A673 (cell line): ENCODE results near the gene FCGR3A.
"Not testable (repeated sequence)": the region's sequence is repeated elsewhere in the genome, so short reads cannot be mapped to it uniquely, and the experiment has no call there.

ENCODE experiments used
- EZH2 ChIP-seq: fragments of 200-600 bp; sonication (generic); IDR thresholded peaks from 2 replicates; pipeline ENCODE4 v1.6.1; 2017; ENCODE audit warnings: borderline replicate concordance, low read depth, mild to moderate bottlenecking, mixed read lengths, antibody characterized with exemption, low read length; ENCODE audit not compliant: poor library complexity, severe bottlenecking
- TF ChIP-seq, protein P1 (sequence below): fragments of 300-800, 200-600 bp; sonication (generic); conservative IDR thresholded peaks from 2 replicates; pipeline ENCODE4 v1.5.1; 2017; ENCODE audit warnings: low read depth, mild to moderate bottlenecking, antibody characterized with exemption, low read length, moderate library complexity, mixed read lengths

DNA sequence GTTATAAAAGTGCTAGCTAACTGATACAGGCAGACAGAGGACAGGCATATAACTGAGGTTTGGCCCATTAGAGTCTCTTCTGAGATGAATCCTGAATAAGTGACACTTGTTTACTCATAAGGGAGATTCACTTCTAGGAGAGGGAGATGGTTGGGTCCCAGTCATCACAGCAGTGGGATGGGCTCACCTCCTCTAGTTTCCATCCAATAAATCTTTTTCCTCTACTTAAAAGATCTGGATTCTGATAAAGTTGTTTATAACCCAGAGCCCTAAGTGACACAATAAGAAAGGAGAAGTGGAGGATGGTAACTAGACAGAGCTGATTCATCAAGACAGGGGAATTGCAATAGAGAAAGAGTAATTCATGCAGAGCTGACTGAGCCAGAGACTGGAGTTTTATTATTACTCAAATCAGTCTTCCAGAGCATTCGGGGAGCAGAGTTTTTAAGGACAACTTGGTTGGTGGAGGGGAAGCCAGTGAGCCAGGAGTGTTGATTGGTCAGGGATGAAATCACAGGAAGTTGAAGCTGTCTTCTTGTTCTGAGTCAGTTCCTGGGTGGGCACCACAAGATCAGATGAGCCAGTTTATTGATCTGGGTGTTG, 5.3 kb upstream of the FCGR3A start:
- TF ChIP-seq, protein P1, sequence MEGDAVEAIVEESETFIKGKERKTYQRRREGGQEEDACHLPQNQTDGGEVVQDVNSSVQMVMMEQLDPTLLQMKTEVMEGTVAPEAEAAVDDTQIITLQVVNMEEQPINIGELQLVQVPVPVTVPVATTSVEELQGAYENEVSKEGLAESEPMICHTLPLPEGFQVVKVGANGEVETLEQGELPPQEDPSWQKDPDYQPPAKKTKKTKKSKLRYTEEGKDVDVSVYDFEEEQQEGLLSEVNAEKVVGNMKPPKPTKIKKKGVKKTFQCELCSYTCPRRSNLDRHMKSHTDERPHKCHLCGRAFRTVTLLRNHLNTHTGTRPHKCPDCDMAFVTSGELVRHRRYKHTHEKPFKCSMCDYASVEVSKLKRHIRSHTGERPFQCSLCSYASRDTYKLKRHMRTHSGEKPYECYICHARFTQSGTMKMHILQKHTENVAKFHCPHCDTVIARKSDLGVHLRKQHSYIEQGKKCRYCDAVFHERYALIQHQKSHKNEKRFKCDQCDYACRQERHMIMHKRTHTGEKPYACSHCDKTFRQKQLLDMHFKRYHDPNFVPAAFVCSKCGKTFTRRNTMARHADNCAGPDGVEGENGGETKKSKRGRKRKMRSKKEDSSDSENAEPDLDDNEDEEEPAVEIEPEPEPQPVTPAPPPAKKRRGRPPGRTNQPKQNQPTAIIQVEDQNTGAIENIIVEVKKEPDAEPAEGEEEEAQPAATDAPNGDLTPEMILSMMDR = not testable (repeated sequence)
- TF ChIP-seq EZH2 = not testable (repeated sequence)
